Gastrocnemius medialis (tissue), 4 donors: ENCODE measurements around the gene GFER.

Experiments
- CTCF ChIP-seq, 5 experiments: fragments of 450-650 bp in 3 of 5; fragments of 200-600 bp in 2 of 5; sonication (generic) in 2 of 5; IDR thresholded peaks in 4 of 5; conservative IDR thresholded peaks in 1 of 5; 1 replicate in 4 of 5; 2 replicates in 1 of 5; pipeline ENCODE4 v1.5.1; 2016 to 2019; ENCODE audit warnings: antibody characterized with exemption in 5 of 5, mild to moderate bottlenecking in 3 of 5, moderate library complexity in 3 of 5
- POLR2A ChIP-seq, 2 donors: fragments of 450-650 bp; IDR thresholded peaks; one replicate each; pipeline ENCODE4 v1.6.1; 2017; ENCODE audit warnings: antibody characterized with exemption in 2 of 2, mild to moderate bottlenecking in 2 of 2, moderate library complexity in 2 of 2

- TF ChIP-seq CTCF (IDR thresholded peaks at IDR 0.05 in 4 of 5, conservative IDR thresholded peaks at IDR 0.05 in 1 of 5), result no peak
- no peak for TF ChIP-seq POLR2A (IDR thresholded peaks at IDR 0.05)
These were observed 39.3 kb upstream of the GFER start for GRCh38 chr16:1944612-1945199.
